ENCODE data around the gene HOXC9. TPM values are rescaled to one million over a fixed set of nuclear protein-coding genes. Genes with fewer than 3 reads are reported as not detected.

Gene HOXC9
- total RNA-seq, 1 donor from 2014 or later, result not detected

- Mint-ChIP-seq H3K27ac (ENCODE audit: unreplicated experiment) (no peak overlapping the region), H3K4me1 (ENCODE audit: low read depth) (peaks cover 2% of the 10 kb centered on the region), H3K9me3 (ENCODE audit: low read depth) (no peaks in the 10 kb centered on the region), H3K27me3 (ENCODE audit: low read depth) (peaks cover 85% of the 10 kb centered on the region), H3K4me3 (ENCODE audit: unreplicated experiment) (no peak overlapping the region), H3K36me3 (ENCODE audit: low read depth) (no peaks in the 10 kb centered on the region)
- no peak for DNase-seq (ENCODE audit: low spot score)
- TF ChIP-seq CTCF (IDR thresholded peaks at IDR 0.05), result no peak
Measured at GRCh38 chr12:54051026-54051842, 51.3 kb downstream of the HOXC9 start.

DNA sequence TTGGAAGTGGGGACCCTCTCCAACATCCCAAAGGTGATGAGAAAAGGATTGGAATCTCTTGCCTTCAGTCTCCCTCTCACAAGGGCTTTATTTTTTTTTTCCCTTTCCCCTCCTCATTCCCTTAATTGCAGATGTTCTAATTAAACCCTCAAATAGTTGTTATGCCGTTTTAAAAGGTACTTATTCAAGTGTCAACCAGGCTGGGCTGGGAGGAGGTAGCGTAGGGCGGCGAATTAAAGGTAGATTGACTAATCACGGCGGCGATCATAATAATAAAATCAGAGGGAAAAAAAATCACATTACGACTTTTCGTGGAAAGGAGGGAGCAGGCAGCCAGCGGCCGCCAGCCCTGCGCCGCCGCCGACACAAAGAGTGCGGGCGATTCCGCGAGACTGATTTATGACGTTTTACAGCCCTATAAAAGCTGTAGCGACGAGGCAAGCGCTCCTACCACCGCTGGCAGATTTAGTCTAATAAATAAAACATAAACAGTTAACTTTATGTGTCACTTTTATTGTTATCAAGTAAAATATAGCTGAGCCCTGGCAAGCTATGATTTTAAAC is 52.0 kb downstream of the HOXC9 start:
- no peak for DNase-seq (ENCODE audit: low spot score)
- Mint-ChIP-seq H3K9me3 (ENCODE audit: low read depth) (no peaks in the 10 kb centered on the region), H3K27ac (ENCODE audit: unreplicated experiment) (no peak overlapping the region), H3K27me3 (ENCODE audit: low read depth) (peaks cover 86% of the 10 kb centered on the region), H3K36me3 (ENCODE audit: low read depth) (no peaks in the 10 kb centered on the region), H3K4me3 (ENCODE audit: unreplicated experiment) (no peak overlapping the region), H3K4me1 (ENCODE audit: low read depth) (peaks cover 2% of the 10 kb centered on the region)
- no peak for TF ChIP-seq CTCF (IDR thresholded peaks at IDR 0.05)

DNA sequence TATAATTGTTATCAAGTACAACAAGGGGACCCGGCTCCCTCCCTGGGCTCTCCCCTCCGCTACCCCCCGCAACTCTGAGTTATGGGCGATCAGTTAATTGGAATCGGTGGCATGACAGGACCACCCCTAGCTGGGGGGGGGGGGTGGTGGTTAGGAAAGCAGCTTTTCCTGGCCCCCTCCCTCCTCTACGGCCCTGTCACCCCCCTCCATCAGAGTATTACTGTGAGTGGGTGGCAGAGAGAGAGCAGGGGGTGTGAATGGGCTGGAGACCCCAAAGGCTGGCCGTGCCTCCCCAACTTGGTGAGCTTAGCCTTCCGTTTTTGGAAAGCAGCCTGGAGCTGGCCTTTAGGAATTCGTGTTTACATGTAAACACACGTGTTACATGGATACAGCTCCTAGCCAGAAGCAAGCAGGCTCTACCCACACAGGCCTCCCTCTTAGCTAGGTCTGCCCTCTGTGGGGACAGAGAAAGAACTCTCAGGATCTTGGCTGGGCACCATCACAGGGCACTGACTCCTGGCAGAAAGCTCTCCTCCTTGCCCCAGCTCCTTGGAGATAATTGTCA is 52.6 kb downstream of the HOXC9 start:
- Mint-ChIP-seq H3K4me1 (ENCODE audit: low read depth) (peaks cover 2% of the 10 kb centered on the region), H3K27ac (ENCODE audit: unreplicated experiment) (no peak overlapping the region), H3K27me3 (ENCODE audit: low read depth) (peaks cover 89% of the 10 kb centered on the region), H3K36me3 (ENCODE audit: low read depth) (no peaks in the 10 kb centered on the region), H3K4me3 (ENCODE audit: unreplicated experiment) (no peak overlapping the region), H3K9me3 (ENCODE audit: low read depth) (no peaks in the 10 kb centered on the region)
- TF ChIP-seq CTCF (IDR thresholded peaks at IDR 0.05), result no peak
- DNase-seq (ENCODE audit: low spot score), result no peak

Small RNAs within 50 kb of the gene (microRNA-seq; reads per million reads assigned to microRNA genes)
- 2.8 reads per million for gene MIR196A2 (ENCODE audit: borderline number of aligned reads)
- gene MIR615 (ENCODE audit: borderline number of aligned reads), result 6.1 reads per million, percentile 7 among the genes with 10 or more reads in this experiment

Other genes with a start within 250 kb of the HOXC9 start
- not detected in 3 replicates for gene CISTR, start 248.2 kb upstream of the HOXC9 start, total RNA-seq
- gene HOXC13, start 61.3 kb upstream of the HOXC9 start, total RNA-seq, result not detected in 3 replicates
- not detected in 3 replicates for gene HOXC12, start 45.3 kb upstream of the HOXC9 start, total RNA-seq
- not detected in 3 replicates for gene HOXC11, start 27.0 kb upstream of the HOXC9 start, total RNA-seq
- not detected in 3 replicates for gene HOTAIR, start 25.2 kb upstream of the HOXC9 start, total RNA-seq
- gene HOXC10, start 15.0 kb upstream of the HOXC9 start, total RNA-seq, result not detected in 3 replicates
- gene HOXC8, start 8.8 kb downstream of the HOXC9 start, total RNA-seq, result not detected in 3 replicates
- gene HOXC6, start 28.3 kb downstream of the HOXC9 start, total RNA-seq, result not detected in 3 replicates
- not detected in 3 replicates for gene HOXC5, start 32.9 kb downstream of the HOXC9 start, total RNA-seq
- not detected in 3 replicates for gene HOXC4, start 53.7 kb downstream of the HOXC9 start, total RNA-seq
- gene SMUG1, start 188.8 kb downstream of the HOXC9 start, total RNA-seq, result 21.1 to 28.7 TPM (median 23.6 TPM) in 3 replicates

Data from chondrocyte (in vitro differentiated cells).